Left cardiac atrium (tissue), 4 donors: ENCODE results near the gene BIVM. TPM values are rescaled to one million over a fixed set of nuclear protein-coding genes. Genes with fewer than 3 reads are reported as not detected.

Experiments used
- ATAC-seq, 2 donors: fragments of 200-7000 bp; cut with Tn5 transposase; one replicate each; pipeline ENCODE4 v1.9.1; 2020; ENCODE audit warnings: mild to moderate bottlenecking in 2 of 2, moderate library complexity in 2 of 2
- DNase-seq: peaks from one replicate; pipeline ENCODE4 v3.0.0-alpha.2; 2020
- intact Hi-C, 2 donors: fragments of 100-400 bp; cut with DNase I; formaldehyde crosslinking; loops; one replicate each; pipeline versions ENCODE4 v1.14.1 to v1.15.1; 2022 to 2023
- total RNA-seq, 2 donors: library from RNA; stranded (reverse); fragmentation: NEBNext Ultra II Directional; extraction: Animal tissue kit (Norgen Biotek cat#: 25700); gene quantifications; one replicate each; pipeline ENCODE4 v1.2.1, GENCODE V29; 2021
- donor health status: DM: no; HTN: yes; CAD: no.
- donor health status: DM: no; HTN: yes; CAD: no; lungs with severe emphysema.
- donor health status: DM: yes; HTN: yes; CAD: no.
- donor health status: Dilated cardiomyopathy.

The BIVM gene
- total RNA-seq, 2 donors from 2014 or later, result 27.7 to 29.1 TPM

GRCh38 chr13:102869948-102870676 is 71.2 kb downstream of the BIVM start:
- intact Hi-C loops, result no loop called here
- ATAC-seq, result peak; percentile 10 to 79
- DNase-seq, result no peak

- ATAC-seq (peak; percentile 81), DNase-seq (peak; percentile 61)
- intact Hi-C loops, result no loop called here
Measured at GRCh38 chr13:102870677-102871415, 71.9 kb downstream of the BIVM start.

- intact Hi-C loops, result no loop called here
- DNase-seq (no peak), ATAC-seq (no peak)
Measured at GRCh38 chr13:102872131-102872530, 73.2 kb downstream of the BIVM start.

- intact Hi-C loops, result no loop called here
- DNase-seq (no peak), ATAC-seq (no peak)
Measured at GRCh38 chr13:102872531-102872930, 73.6 kb downstream of the BIVM start.

GRCh38 chr13:102873653-102874052 is 74.7 kb downstream of the BIVM start:
- intact Hi-C loops, result no loop called here

GRCh38 chr13:102875256-102875655 is 76.3 kb downstream of the BIVM start:
- ATAC-seq, result no peak
- DNase-seq, result no peak
- intact Hi-C loops, result no loop called here

More at GRCh38 chr13:102873653-102874052, 74.7 kb downstream of the BIVM start:
- DNase-seq, result no peak
- no peak for ATAC-seq

GRCh38 chr13:102877303-102877702 is 78.4 kb downstream of the BIVM start:
- ATAC-seq (peak; percentile 38 to 90), DNase-seq (no peak)
- intact Hi-C loops, result no loop called here

GRCh38 chr13:102878481-102878880 is 79.6 kb downstream of the BIVM start:
- ATAC-seq (peak; percentile 21 to 30), DNase-seq (no peak)
- intact Hi-C loops, result no loop called here

- ATAC-seq (peak; percentile 68 to 70), DNase-seq (no peak)
- intact Hi-C loops, result no loop called here
Measured at GRCh38 chr13:102879793-102880499, 81.0 kb downstream of the BIVM start.

- ATAC-seq, result no peak
- intact Hi-C loops, result no loop called here
Measured at GRCh38 chr13:102881819-102882686, 83.1 kb downstream of the BIVM start.

More at GRCh38 chr13:102881819-102882686, 83.1 kb downstream of the BIVM start:
- no peak for DNase-seq

Other genes with a start within 250 kb of the BIVM start
- 10 to 100 TPM; 33.0 to 39.1 TPM for gene TPP2, start 202.1 kb upstream of the BIVM start, total RNA-seq
- gene METTL21C, start 104.1 kb upstream of the BIVM start, total RNA-seq, result not detected
- gene TEX30, start 25.3 kb upstream of the BIVM start, total RNA-seq, result 1 to 10 TPM; 9.1 to 9.2 TPM
- gene POGLUT2, start 143 bp upstream of the BIVM start, total RNA-seq, result 1 to 10 TPM; 4.0 to 4.3 TPM
- gene ERCC5, start 46.9 kb downstream of the BIVM start, total RNA-seq, result 10 to 100 TPM; 27.5 to 30.6 TPM